BLaER1 treated with 17β-estradiol and CSF1 and Interleukin-3, amounts not matched to agents 10 nM and 100 nM (cell line): ENCODE measurements around the gene NDUFA5.
"Not testable (repeated sequence)": the region's sequence is repeated elsewhere in the genome, so short reads cannot be mapped to it uniquely, and the experiment has no call there.

Experiments
- H3K27ac ChIP-seq, 11 experiments: shearing (Covaris generic); formaldehyde crosslinking; 2 replicates each; pipeline ENCODE4 v1.8.1; 2022
- H3K27me3 ChIP-seq, 11 experiments: shearing (Covaris generic); formaldehyde crosslinking; 2 replicates each; pipeline ENCODE4 v1.8.1; 2022
- H3K36me3 ChIP-seq, 11 experiments: shearing (Covaris generic); formaldehyde crosslinking; 2 replicates each; pipeline ENCODE4 v1.8.1; 2022
- H3K4me1 ChIP-seq, 10 experiments: shearing (Covaris generic); formaldehyde crosslinking; 2 replicates each; pipeline ENCODE4 v1.8.1; 2022
- H3K4me2 ChIP-seq, 11 experiments: shearing (Covaris generic); formaldehyde crosslinking; 2 replicates each; pipeline ENCODE4 v1.8.1; 2022
- H3K4me3 ChIP-seq, 10 experiments: shearing (Covaris generic); formaldehyde crosslinking; 2 replicates each; pipeline ENCODE4 v1.8.1; 2022
- H3K9ac ChIP-seq, 11 experiments: shearing (Covaris generic); formaldehyde crosslinking; 2 replicates each; pipeline ENCODE4 v1.8.1; 2022
- H3K9me3 ChIP-seq, 11 experiments: shearing (Covaris generic); formaldehyde crosslinking; replicated peaks in 1 of 11; 2 replicates each; pipeline ENCODE4 v1.8.1; 2022
- H4K20me1 ChIP-seq, 11 experiments: shearing (Covaris generic); formaldehyde crosslinking; 2 replicates each; pipeline ENCODE4 v1.8.1; 2022
- Cebpa-rat ChIP-seq, 11 experiments: shearing (Covaris generic); IDR thresholded peaks; 2 replicates each; pipeline ENCODE4 v1.8.1; 2022

The NDUFA5 gene

GRCh38 chr7:123538897-123539296 lies 18.7 kb downstream of the NDUFA5 start:
- Histone ChIP-seq H4K20me1 (peaks cover 0 to 5% (median 0%) of the 10 kb centered on the region in 11 experiments; a peak in 3 of 22 replicates), H3K4me2 (no peak overlapping the region), H3K27me3 (peaks cover 5 to 6% (median 5%) of the 10 kb centered on the region in 11 experiments), H3K9ac (no peak overlapping the region), H3K36me3 (peaks cover 8 to 36% (median 21%) of the 10 kb centered on the region in 11 experiments; a peak in 19 of 22 replicates), H3K27ac (no peak overlapping the region), H3K9me3 (no peaks in the 10 kb centered on the region), H3K4me3 (no peak overlapping the region), H3K4me1 (peaks cover 10 to 19% (median 12%) of the 10 kb centered on the region in 10 experiments; a peak in 19 of 20 replicates)
- no peak for TF ChIP-seq Cebpa-rat (IDR thresholded peaks at IDR 0.05)

- H3K4me1 ChIP-seq: peaks cover 11 to 21% (median 12%) of the 10 kb centered on the region in 10 experiments; a peak in 19 of 20 replicates
- H3K9me3 ChIP-seq: no peaks in the 10 kb centered on the region
- no peak for TF ChIP-seq Cebpa-rat (IDR thresholded peaks at IDR 0.05)
- peaks cover 3 to 30% (median 14%) of the 10 kb centered on the region in 11 experiments; a peak in 19 of 22 replicates for H3K36me3 ChIP-seq
- H3K4me3 ChIP-seq: no peak overlapping the region
- H3K4me2 ChIP-seq: peak overlapping the region in 4 of 11 experiments; percentile 4 to 39 (median 22); a peak in 5 of 22 replicates
- 0 out of 22 replicates have a peak overlapping the region, but pooled peaks of 1 of the 11 experiments have one; percentile 0 for H3K27ac ChIP-seq
- no peak overlapping the region for H3K9ac ChIP-seq
- peaks cover 11 to 12% (median 12%) of the 10 kb centered on the region in 11 experiments for H3K27me3 ChIP-seq
- H4K20me1 ChIP-seq: peaks cover 0 to 5% (median 0%) of the 10 kb centered on the region in 11 experiments; a peak in 3 of 22 replicates
Observed at GRCh38 chr7:123538189-123538714, 19.4 kb downstream of the NDUFA5 start.

- no peak overlapping the region for H3K4me2 ChIP-seq
- no peak for TF ChIP-seq Cebpa-rat (IDR thresholded peaks at IDR 0.05)
- peaks cover 0 to 24% (median 9%) of the 10 kb centered on the region in 11 experiments; a peak in 10 of 22 replicates for H3K36me3 ChIP-seq
- peaks cover 22 to 23% (median 23%) of the 10 kb centered on the region in 11 experiments for H3K27me3 ChIP-seq
- peaks cover 0 to 5% (median 0%) of the 10 kb centered on the region in 11 experiments; a peak in 1 of 22 replicates for H4K20me1 ChIP-seq
- H3K9me3 ChIP-seq: no peaks in the 10 kb centered on the region
- no peak overlapping the region for H3K9ac ChIP-seq
- H3K4me1 ChIP-seq: peaks cover 11 to 21% (median 12%) of the 10 kb centered on the region in 10 experiments; a peak in 19 of 20 replicates
- H3K4me3 ChIP-seq: no peak overlapping the region
- H3K27ac ChIP-seq: no peak overlapping the region
Observed at GRCh38 chr7:123537026-123537642, 20.5 kb downstream of the NDUFA5 start.

GRCh38 chr7:123535517-123535916 lies 22.1 kb downstream of the NDUFA5 start:
- peak overlapping the region; percentile 57 to 75 (median 62) for H3K4me3 ChIP-seq
- H3K9ac ChIP-seq: peak overlapping the region in 7 of 11 experiments; percentile 7 to 88 (median 61); a peak in 8 of 22 replicates
- peaks cover 11 to 21% (median 12%) of the 10 kb centered on the region in 10 experiments; a peak in 19 of 20 replicates for H3K4me1 ChIP-seq
- peak overlapping the region in 1 of 11 experiments; percentile 83; a peak in 1 of 22 replicates for H3K27ac ChIP-seq
- TF ChIP-seq Cebpa-rat (IDR thresholded peaks at IDR 0.05): no peak
- H3K9me3 ChIP-seq: no peaks in the 10 kb centered on the region
- H3K27me3 ChIP-seq: peaks cover 25 to 34% (median 30%) of the 10 kb centered on the region in 11 experiments
- peaks cover 0 to 5% (median 0%) of the 10 kb centered on the region in 11 experiments; a peak in 1 of 22 replicates for H4K20me1 ChIP-seq
- peaks cover 0 to 15% (median 6%) of the 10 kb centered on the region in 11 experiments; a peak in 8 of 22 replicates for H3K36me3 ChIP-seq
- H3K4me2 ChIP-seq: peak overlapping the region; percentile 53 to 74 (median 67)

GRCh38 chr7:123534383-123535260 lies 23.0 kb downstream of the NDUFA5 start, which contains the start of gene IQUB:
TSS of gene IQUB (minus strand) at chr7:123534595. CDS start at chr7:123512340, 22,255 bp downstream.
- TF ChIP-seq Cebpa-rat (IDR thresholded peaks at IDR 0.05): no peak
- Histone ChIP-seq H3K36me3 (peaks cover 0 to 7% (median under 1%) of the 10 kb centered on the region in 11 experiments; a peak in 6 of 22 replicates), H3K4me3 (peak within 1 kb of the TSS; percentile 57 to 75 (median 62)), H3K27me3 (peaks cover 25 to 34% (median 30%) of the 10 kb centered on the region in 11 experiments), H3K9ac (peak within 1 kb of the TSS; percentile 69 to 88 (median 80)), H3K27ac (peak within 1 kb of the TSS; percentile 64 to 89 (median 82); a peak in 20 of 22 replicates), H4K20me1 (peaks cover 0 to 5% (median 0%) of the 10 kb centered on the region in 11 experiments; a peak in 1 of 22 replicates), H3K4me2 (peak within 1 kb of the TSS; percentile 87 to 97 (median 95)), H3K4me1 (peaks cover 11 to 21% (median 12%) of the 10 kb centered on the region in 10 experiments; a peak in 19 of 20 replicates), H3K9me3 (no peaks in the 10 kb centered on the region)

- Histone ChIP-seq H4K20me1 (peaks cover 0 to 5% (median 0%) of the 10 kb centered on the region in 11 experiments; a peak in 1 of 22 replicates), H3K36me3 (peaks cover 0 to under 1% (median 0%) of the 10 kb centered on the region in 11 experiments; a peak in 1 of 22 replicates), H3K4me3 (peak overlapping the region; percentile 57 to 75 (median 62)), H3K9ac (peak overlapping the region in 4 of 11 experiments; percentile 28 to 68 (median 52); a peak in 6 of 22 replicates), H3K27me3 (peaks cover 25 to 34% (median 30%) of the 10 kb centered on the region in 11 experiments), H3K4me1 (peaks cover 11 to 21% (median 12%) of the 10 kb centered on the region in 10 experiments; a peak in 19 of 20 replicates), H3K9me3 (no peaks in the 10 kb centered on the region), H3K27ac (peak overlapping the region in 1 of 11 experiments; percentile 83; a peak in 1 of 22 replicates), H3K4me2 (peak overlapping the region; percentile 87 to 97 (median 95))
- no peak for TF ChIP-seq Cebpa-rat (IDR thresholded peaks at IDR 0.05)
Observed at GRCh38 chr7:123533929-123534382, 23.7 kb downstream of the NDUFA5 start.

GRCh38 chr7:123533553-123533917 lies 24.1 kb downstream of the NDUFA5 start:
- peaks cover 0 to 5% (median 0%) of the 10 kb centered on the region in 11 experiments; a peak in 1 of 22 replicates for H4K20me1 ChIP-seq
- no peak for TF ChIP-seq Cebpa-rat (IDR thresholded peaks at IDR 0.05)
- H3K4me1 ChIP-seq: peaks cover 11 to 19% (median 12%) of the 10 kb centered on the region in 10 experiments; a peak in 19 of 20 replicates
- peaks cover 25 to 34% (median 30%) of the 10 kb centered on the region in 11 experiments for H3K27me3 ChIP-seq
- no peak overlapping the region for H3K27ac ChIP-seq
- H3K4me3 ChIP-seq: peak overlapping the region in 2 of 10 experiments; percentile 62 to 64; a peak in 2 of 20 replicates
- no peaks in the 10 kb centered on the region for H3K36me3 ChIP-seq
- H3K9me3 ChIP-seq: no peaks in the 10 kb centered on the region
- H3K4me2 ChIP-seq: peak overlapping the region in 5 of 11 experiments; percentile 90 to 96 (median 95); a peak in 4 of 22 replicates
- H3K9ac ChIP-seq: no peak overlapping the region

- H4K20me1 ChIP-seq, H3K27ac ChIP-seq, H3K4me3 ChIP-seq, H3K4me2 ChIP-seq, H3K9ac ChIP-seq, H3K9me3 ChIP-seq, H3K36me3 ChIP-seq: not testable (repeated sequence)
- Histone ChIP-seq H3K27me3 (peaks cover 25 to 34% (median 30%) of the 10 kb centered on the region in 11 experiments), H3K4me1 (peaks cover 6 to 13% (median 12%) of the 10 kb centered on the region in 10 experiments; a peak in 19 of 20 replicates)
Observed at GRCh38 chr7:123532788-123533552, 24.6 kb downstream of the NDUFA5 start.

- not testable (repeated sequence) for H3K36me3 ChIP-seq, H4K20me1 ChIP-seq, H3K4me3 ChIP-seq, H3K27ac ChIP-seq, H3K9ac ChIP-seq, H3K4me2 ChIP-seq, H3K9me3 ChIP-seq
- Histone ChIP-seq H3K4me1 (peaks cover 4 to 13% (median 11%) of the 10 kb centered on the region in 10 experiments; a peak in 19 of 20 replicates), H3K27me3 (peaks cover 25 to 34% (median 30%) of the 10 kb centered on the region in 11 experiments)
Observed at GRCh38 chr7:123532343-123532742, 25.3 kb downstream of the NDUFA5 start.

- not testable (repeated sequence) for H3K4me2 ChIP-seq, H3K4me3 ChIP-seq, H3K27ac ChIP-seq, H3K4me1 ChIP-seq, H3K36me3 ChIP-seq, H4K20me1 ChIP-seq, H3K9ac ChIP-seq, H3K9me3 ChIP-seq
- peaks cover 25 to 34% (median 30%) of the 10 kb centered on the region in 11 experiments for H3K27me3 ChIP-seq
Observed at GRCh38 chr7:123530035-123530591, 27.5 kb downstream of the NDUFA5 start.
